NCI-H2196 (cell line): ENCODE measurements around the gene ZNF837.
"Not testable (repeated sequence)": the region's sequence is repeated elsewhere in the genome, so short reads cannot be mapped to it uniquely, and the experiment has no call there.

Source experiments
- DNase-seq: peaks from one replicate; lab custom pipeline; 2025; ENCODE audit not compliant: unreplicated experiment; lab: John Stamatoyannopoulos, UW

Gene ZNF837

DNA sequence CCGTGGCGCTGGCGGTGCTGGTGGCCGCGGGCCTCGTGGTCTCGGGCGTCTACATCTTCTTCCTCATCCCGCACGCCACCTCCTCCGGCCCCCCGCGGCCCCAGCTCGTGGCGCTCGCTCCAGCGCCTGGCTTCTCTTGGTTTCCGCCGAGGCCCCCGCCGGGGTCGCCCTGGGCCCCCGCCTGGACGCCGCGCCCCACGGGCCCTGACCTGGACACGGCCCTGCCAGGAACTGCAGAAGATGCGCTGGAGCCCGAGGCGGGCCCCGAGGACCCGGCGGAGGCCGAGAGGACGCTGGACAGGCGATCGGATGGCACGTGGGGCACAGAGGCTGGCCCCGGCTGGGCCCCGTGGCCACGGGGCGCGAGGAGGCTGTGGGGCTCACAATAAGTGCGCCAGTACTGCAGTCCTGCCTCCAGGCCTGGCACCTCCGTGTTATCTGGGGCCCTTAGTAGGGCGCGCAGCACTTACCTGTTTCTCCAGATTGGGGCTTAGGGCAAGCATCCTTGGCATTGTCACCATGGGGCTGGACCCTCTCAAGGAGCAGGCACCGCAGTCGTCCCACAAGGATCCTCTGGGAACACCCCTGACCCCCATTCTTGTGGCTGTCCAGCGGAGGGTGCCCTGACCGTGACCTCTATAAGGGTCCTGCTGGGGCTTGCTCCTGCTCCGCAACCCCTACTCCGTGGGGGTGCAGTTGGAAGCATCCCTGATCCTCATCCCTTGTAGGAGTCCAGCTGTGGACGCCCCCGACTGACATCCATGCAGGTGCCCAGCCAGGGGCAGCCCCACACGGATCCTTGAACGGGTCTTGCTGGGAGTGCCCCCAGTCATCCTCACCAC is 16.1 kb upstream of the ZNF837 start:
- DNase-seq = no peak

DNA sequence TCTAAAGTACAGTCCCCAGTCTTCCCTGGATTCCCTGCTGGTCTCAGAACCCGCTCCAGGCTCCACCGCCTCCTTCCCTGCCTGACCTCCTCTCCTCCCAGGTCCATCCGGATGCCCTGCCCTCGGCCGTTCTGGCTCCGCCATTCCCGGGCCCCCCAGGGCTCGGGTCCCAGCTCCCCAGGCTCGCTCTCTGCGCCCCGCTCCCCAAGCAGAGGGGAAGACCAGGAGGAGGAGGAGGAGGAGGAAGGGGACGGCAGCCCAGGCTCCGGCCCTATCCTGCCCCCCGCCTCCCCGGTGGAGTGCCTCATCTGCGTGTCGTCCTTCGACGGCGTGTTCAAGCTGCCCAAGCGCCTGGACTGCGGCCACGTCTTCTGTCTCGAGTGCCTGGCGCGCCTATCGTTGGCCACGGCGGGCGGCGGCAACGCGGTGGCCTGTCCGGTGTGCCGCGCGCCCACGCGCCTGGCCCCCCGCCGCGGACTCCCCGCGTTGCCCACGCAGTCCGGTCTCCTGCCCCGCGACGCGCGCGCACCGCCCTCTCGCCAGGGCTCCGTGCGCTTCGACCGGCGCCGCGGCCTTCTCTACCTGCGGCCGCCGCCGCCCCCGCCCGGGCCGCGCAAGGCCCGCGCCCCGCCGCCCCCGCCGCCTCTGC is 15.3 kb upstream of the ZNF837 start:
- DNase-seq = no peak

DNA sequence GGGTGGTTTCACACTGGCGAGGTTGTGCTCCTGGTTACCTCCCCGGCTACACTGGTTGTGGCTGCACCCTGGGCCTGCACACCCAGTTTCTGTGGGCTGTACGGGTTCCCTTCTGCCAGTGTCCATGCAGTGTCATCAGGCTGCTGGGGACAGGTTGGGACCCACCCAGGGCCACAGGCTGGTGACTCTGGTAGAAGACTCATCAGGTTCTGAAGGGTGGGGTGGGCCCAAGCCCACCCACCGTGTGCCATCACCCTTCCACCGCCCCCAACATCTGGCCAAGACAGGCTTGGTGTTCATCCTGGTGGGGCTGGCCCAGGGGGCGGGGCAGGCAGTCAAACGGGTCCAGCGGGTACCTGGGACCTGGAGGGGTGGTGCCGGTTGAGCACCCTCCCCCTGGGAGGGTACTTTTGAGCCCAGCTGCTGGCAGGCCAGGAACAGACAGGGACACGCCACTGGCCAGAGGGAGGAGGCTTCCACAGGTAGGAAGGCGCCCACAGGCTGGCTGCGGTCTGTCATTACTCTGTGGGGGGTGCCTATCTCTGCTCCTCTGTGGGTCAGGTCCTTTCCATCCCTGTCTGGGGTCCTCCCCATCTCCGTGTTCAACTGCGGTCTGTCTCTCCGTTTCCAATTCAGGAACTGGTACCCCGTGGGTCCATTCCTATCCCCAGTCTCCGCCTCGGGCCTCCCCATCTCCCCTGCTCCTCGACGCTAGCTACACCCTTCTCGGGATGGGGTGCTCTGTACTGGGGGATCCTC is 14.6 kb upstream of the ZNF837 start, which contains the start of gene RNF225:
TSS of gene RNF225 (plus strand) at position 437 of the 759 bp plus-strand sequence. CDS start 434 bp downstream, outside the sequence.
- peak; percentile 23 for DNase-seq

DNA sequence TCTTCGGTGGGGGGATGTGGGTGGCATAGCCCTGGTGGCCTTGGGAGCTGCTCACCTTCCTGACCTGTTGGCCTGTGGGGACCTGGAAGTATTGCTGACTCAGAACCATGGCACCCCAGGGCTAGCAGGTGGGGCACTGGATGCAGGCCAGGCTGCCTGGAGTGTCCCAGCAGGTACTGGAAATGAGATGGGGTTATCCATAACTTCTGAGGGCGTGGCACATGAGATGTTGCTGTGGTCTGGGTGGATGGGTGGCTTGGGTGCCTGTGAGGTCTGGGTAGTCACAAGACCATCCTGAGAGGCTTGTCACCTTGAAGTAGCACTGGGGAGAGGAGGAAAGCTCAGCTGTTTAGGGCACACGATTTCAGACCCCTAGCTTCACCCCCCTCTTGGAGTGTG is 14.0 kb upstream of the ZNF837 start:
- no peak for DNase-seq

DNA sequence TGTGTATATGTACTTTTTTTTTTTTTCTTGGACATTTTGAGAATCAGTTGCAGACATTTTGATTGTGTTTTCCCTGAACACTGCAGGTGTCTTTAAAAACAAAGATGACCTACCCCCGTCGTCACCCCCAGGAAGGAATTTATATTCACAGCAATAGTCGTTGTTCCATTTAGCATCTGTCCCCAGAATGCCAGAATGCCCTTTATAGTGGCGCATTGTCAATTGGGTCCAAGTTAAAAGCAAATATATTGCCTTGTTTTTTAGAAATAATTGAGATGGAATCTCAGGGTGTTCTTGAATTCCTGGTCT is 12.8 kb upstream of the ZNF837 start:
- no peak for DNase-seq

DNA sequence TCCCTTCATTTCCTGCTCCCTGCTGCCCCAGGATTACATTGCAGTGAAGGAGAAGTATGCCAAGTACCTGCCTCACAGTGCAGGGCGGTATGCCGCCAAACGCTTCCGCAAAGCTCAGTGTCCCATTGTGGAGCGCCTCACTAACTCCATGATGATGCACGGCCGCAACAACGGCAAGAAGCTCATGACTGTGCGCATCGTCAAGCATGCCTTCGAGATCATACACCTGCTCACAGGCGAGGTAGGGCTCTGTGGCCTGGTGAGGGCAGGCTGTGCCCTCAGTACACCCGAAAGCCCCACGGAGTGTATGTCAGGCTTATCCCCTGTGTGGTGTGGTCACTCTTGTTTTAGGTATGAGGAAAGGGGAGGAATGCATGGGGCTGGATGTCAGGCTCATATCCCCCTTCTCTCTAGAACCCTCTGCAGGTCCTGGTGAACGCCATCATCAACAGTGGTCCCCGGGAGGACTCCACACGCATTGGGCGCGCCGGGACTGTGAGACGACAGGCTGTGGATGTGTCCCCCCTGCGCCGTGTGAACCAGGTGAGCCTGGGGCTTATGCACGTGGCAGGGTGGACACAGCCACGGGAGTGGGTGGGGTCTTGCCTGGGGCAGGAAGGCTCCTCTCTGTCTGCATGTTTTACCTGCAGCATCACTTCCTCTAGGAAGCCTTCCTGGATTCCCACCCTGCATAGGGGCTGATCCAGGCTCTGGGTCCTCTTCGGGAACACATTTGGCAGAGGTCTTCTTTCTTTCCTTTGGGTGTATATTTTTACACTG is 12.3 kb upstream of the ZNF837 start:
- no peak for DNase-seq

DNA sequence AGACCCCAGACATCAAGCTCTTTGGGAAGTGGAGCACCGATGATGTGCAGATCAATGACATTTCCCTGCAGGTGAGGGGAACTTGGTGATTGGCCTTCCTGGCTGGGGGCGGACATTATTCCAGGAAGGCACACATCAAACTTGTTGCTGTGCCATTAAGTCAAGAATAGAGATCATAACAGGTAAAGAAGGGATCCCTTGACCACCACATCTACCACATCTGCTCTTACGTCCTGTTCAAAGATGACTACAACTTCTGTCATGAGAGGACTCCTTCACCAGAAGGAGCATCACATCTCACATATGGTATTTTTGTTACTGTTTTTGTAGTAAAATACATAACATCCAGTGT is 7.3 kb upstream of the ZNF837 start:
- no peak for DNase-seq

DNA sequence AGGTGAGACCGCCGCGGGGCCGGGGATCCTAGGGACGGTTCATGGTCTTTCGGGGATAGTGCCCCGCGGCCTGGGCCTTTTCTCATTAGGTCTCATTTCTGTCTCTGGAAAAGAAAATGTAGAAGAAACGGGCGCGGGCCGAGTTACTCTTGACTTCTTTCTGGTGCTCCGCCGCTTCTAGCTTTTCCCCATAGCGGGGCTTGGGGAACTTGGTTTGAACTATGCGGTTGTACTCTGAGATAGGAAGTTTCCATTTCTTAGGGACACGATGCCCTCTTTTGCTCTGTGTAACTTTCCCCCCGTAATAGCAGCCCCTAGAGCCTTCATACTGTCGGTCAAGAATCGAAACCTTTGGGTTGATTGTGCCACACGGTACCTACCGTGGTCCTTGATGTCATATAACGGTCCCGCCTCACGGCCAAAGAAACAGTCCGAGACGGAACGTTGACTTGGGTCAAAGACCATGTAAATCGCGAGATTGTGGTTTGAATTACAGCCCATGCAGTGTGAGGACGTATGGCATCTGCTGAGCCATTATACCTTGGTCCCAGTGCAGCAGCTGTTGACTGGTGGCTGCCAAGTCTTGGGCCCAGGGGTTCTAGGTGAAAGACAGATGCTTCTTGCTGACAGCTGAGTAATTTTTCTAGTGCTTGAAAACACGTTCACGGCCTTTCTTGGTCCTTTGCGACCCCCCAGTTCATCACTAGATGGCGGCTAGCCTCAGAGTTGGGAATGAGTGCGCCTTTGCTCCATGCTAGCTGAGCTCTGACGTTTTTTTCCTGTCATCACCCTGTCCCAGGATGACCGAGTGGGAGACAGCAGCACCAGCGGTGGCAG is 6.7 kb upstream of the ZNF837 start:
- no peak for DNase-seq

DNA sequence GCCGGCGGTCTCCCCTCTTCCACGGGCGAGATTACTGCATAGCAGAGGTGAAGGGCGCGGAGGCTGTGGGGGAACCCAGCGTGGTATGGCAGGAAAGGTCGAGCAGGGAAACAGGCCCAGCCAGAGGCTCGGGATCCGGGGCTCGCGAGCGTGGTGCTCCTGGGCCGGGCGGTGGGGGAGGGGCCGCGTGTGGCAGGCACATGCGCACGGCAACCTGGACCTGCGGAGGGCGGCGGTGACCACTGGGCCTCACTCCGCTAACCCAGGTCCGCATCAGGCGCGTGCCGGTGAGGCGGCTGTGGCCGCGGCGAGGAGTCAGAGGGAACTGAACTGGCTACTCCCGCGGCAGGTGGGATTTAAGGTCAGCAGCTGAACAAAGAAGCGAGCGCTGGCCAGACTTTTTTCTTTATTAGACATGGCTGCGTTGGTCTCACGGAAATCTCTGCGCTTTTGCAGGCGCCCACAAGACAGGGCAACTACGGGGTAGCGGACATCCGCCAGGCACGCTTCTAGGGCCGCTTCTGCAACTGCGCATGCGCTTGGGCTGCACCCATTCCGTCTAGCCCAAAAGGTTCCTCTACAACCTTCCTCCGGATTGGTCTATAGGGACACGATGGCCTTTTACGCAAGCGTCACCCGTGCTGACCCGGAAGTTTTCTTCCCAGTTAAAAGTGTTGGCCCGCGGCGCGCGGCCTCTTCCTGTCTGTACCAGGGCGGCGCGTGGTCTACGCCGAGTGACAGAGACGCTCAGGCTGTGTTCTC is 5.9 kb upstream of the ZNF837 start, which contains the start of gene RPS5:
TSS of gene RPS5 (plus strand) at position 694 of the 762 bp plus-strand sequence. CDS start 869 bp downstream, outside the sequence.
- peak; percentile 98 for DNase-seq

DNA sequence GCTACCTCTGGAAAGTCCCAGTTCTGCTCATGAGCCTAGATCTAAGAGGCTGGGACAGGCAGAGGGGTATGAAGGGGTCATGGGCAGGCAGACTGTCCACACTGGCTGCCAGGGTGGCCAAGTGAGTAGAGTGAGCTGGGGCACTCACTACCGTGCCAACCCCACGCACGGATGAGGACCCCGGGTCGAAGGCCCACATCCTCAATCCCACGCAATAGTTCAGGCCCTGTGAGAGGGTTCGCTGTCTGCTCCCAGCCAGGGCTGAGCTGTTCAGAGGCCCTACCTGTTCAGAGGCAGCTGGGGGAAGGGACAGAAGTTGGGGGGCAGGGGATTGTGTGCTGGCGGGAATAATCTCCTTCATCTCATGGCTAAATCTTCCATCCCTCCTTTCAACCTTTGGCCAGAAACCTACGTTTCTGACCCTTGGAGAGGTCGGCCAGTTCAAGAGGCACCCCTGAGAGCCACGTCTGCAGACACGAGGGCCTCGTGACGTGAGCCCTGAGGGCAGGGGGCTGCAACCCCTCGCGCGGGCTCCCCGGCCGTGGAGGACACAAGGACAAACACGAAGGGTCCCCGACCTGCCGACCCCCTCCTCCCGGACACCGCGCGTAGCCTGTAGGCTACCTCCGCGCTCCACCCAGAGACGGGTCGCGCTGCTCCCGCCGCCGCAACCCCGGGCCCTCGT is 5.2 kb upstream of the ZNF837 start:
- DNase-seq = no peak

DNA sequence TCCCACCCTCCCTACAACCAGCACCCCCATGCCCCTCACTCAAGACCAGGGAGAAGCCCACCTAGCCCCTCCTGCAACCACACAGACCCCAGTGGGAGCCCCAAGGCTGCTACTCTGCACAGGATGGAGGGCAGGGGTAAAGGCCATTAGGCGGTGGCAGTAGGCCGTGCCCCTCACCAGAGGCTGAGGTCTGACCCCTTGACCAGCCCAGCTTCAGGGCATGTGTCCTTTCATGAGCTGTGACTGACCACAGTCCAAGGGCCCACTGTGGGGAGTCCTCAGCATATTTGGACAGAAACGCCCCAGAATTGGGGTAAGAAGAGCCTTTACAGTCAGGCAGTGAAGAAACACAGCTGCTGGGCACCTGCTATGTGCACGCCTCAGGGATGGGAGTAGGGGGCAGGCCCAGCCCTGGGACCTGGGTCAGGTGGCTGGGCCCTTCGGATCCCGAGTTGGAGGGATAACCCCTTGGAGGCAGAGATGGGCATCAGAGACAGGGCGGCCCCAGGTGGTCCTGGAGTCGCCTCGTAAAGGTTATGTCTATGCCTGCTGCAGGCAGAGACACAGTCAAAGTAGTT is 4.6 kb upstream of the ZNF837 start:
- no peak for DNase-seq

DNA sequence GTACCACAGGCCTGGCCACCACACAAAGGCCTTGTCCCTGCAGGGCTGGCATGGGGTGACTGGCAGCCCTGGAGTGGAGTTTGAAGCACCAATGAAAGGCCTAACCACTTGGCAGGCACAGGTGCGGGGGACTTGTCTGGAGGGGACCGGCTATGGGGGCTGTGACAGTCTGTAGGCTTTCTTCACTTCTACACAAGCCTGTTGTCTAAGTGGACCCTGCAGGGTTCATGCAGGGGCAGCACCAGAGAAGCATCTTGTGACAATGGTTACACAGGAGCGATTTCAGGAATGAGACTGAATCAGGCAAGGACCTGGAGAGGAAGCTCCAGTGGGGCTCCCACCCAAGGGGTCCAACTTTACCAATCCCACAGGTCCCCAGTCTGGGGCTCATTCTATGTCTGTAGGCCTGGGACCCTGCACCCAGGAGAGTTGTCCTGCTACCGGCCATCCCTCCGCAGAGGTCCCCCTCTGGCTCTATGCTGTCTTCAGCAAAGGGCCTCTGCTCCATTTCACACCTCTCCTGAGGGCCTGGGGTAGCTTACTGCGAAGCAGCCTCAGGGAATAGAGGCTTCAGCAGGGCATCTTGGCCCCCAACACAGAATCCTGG is 2.3 kb upstream of the ZNF837 start:
- no peak for DNase-seq

DNA sequence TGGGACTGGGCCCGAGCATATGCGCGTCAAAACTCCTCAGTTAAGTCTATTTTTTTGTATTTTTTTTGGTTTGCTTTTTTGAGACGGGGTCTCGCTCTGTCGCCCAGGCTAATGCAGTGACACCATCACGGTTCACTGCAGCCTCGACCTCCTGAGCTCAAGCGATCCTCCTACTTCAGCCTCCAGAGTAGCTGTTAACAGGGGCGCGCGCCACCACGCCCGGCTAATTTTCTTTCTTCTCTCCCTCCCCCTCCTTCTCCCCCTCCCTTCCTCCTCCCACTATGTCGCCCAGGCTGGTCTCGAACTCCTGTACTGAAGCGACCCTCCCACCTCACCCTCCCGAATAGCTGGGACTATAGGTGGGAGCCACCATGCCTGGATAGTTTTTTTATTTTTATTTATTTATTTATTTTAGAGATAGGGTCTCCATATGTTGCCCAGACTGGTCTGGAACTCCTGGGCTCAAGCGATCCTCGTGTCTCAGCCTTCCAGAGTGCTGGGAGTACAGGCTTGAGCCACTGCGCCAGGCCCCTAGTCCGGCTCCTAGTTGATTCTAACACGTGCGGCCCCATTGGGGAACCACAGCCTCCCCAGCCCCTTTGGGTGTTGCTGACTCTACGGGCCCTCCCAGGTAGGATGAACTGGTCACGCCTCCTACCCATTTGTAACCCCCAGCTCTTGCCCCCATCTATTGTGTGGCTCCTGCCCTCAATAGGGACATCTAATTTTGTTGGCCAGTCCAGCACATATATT is 806 bp upstream of the ZNF837 start:
- no peak for DNase-seq

DNA sequence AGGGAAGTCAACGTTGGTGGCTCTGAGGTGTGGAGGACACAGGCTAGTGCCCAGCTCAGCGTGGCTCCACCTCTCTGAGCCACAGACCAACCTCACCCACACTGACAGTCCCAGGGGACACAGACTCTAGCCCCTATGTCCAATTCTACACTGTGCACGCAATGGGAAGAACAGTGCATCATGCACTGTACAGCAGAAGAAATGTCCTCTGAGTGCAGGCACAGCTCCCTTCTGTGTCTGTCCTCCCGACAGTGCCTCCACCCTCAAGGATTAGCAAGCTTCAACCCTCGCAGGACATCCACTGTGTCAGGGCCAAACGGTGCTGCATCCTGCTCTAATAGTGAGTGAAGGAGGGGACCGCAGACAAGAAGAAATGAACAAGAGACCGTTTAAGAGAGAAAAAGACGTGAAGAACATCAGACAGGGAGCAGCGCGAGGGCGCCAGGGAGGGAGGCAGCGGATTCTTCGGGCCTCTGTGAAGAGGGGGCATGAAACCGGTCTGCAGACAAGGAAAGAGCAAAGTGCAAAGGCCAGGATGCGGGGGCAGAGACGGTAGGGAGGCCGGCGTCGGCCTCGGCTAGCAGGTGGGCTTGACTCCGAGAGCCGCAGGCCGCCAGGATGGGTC is 681 bp downstream of the ZNF837 start:
- no peak for DNase-seq

DNA sequence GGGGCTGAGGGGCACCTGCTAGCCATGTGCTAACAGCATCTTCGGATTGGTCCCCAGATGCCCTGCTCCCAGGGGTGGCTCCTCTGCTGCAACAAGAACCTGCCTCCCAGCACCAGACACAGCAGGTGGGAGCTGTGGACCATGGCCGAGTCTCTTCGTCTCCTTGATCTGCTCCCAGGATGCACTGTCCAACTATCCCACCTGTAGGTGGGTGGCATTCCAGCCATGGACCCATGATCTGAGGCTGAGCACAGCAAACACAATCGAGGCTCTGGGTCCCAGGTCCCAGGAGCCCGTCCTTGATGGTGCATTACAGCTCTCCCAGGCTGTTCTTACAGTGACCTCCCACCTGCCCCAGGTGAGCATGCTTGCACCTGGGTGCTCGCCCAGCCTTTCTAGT is 1.6 kb downstream of the ZNF837 start:
- no peak for DNase-seq

DNA sequence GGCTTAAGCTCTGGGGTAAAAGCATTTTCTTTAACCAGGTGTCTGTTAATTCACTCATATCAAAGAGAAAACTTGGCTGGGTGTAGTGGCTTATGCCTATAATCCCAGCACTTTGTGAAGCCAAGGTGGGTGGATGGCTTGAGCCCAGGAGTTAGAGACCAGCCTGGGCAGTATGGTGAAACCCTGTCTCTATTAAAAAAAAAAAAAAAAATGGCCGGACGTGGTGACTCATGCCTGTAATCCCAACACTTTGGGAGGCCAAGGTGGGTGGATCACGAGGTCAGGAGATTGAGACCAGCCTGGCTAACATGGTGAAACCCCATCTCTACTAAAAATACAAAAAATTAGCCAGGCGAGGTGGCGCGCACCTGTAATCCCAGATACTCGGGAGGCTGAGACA is 4.1 kb downstream of the ZNF837 start:
- not testable (repeated sequence) for DNase-seq

DNA sequence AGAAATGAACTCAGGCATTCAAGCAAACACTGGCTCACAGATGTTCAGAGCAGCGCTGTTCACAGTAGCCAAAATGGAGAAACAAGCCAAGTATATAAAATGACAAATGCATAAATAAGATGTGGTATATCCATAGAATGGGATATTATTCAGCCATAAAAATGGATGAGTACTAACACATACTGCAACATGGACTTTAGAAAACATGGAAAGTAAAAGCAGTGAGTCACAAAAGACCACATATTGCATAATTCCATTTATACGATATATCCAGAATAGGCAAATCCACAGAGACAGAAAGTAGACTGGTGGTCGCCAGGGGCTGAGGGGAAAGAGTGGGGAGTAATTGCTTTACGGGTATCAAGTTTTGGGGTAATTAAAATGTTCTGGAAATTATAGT is 6.6 kb downstream of the ZNF837 start:
- no peak for DNase-seq
